Transverse colon (tissue), 4 donors: ENCODE data around the gene MTA2. TPM values are rescaled to one million over a fixed set of nuclear protein-coding genes. Genes with fewer than 3 reads are reported as not detected.
"Not testable (repeated sequence)": the region's sequence is repeated elsewhere in the genome, so short reads cannot be mapped to it uniquely, and the experiment has no call there.

Experiments used
- DNase-seq: peaks from one replicate; pipeline ENCODE4 v3.0.0-alpha.2; 2019
- H3K27ac ChIP-seq, 4 donors: fragments of 200-600 bp; sonication (generic); 2 replicates each; pipeline ENCODE4 v1.5.1; 2016 to 2018; ENCODE audit warnings: inconsistent platforms in 4 of 4
- H3K27me3 ChIP-seq: fragments of 200-600 bp; sonication (generic); 2 replicates; pipeline ENCODE4 v1.5.1; 2017; ENCODE audit warnings: inconsistent platforms
- H3K36me3 ChIP-seq, 4 donors: fragments of 200-600 bp; sonication (generic); 2 replicates each; pipeline ENCODE4 v1.5.1; 2017 to 2019; ENCODE audit warnings: inconsistent platforms in 4 of 4
- H3K4me1 ChIP-seq, 4 donors: fragments of 200-600 bp; sonication (generic); 2 replicates each; pipeline ENCODE4 v1.5.1; 2017 to 2020; ENCODE audit warnings: inconsistent platforms in 4 of 4
- H3K4me3 ChIP-seq, 4 donors: fragments of 200-600 bp; sonication (generic); 1 replicate in 1 of 4; 2 replicates in 3 of 4; pipeline versions ENCODE4 v1.5.1 to v1.6.1; 2017 to 2019; ENCODE audit warnings: inconsistent platforms in 4 of 4
- H3K9me3 ChIP-seq, 2 donors: fragments of 200-600 bp; sonication (generic); 2 replicates each; pipeline ENCODE4 v1.5.1; 2017 to 2019; ENCODE audit warnings: inconsistent platforms in 2 of 2
- EP300 ChIP-seq: sonication (generic); formaldehyde crosslinking; IDR thresholded peaks from one replicate; pipeline ENCODE4 v1.6.1; 2017; ENCODE audit warnings: antibody characterized with exemption, low read depth
- POLR2A ChIP-seq: fragments of 450-650 bp; IDR thresholded peaks from one replicate; pipeline ENCODE4 v1.6.1; 2016; ENCODE audit warnings: antibody characterized with exemption, mild to moderate bottlenecking, moderate library complexity
- POLR2AphosphoS5 ChIP-seq, 3 donors: sonication (generic); formaldehyde crosslinking; IDR thresholded peaks; one replicate each; pipeline ENCODE4 v1.6.1; 2016; ENCODE audit warnings: antibody characterized with exemption in 3 of 3
- WGBS, 2 donors: methylation state at CpG; one replicate each; pipeline ENCODE4 v1.1.5; 2018; ENCODE audit warnings: low coverage in 1 of 2; 5-methylcytosine and 5-hydroxymethylcytosine counted together
- in situ Hi-C, 4 donors: fragments of 200-750 bp; cut with MboI; loops; one replicate each; pipeline versions ENCODE4 v1.15.0 to v1.15.1; 2017; ENCODE audit warnings: low sequenced_read_pairs in 3 of 4, low pct_ligation_motif_present in 1 of 4, low pct_unique_long_range_greater_than_20kb in 1 of 4
- intact Hi-C: fragments of 100-400 bp; cut with DNase I; formaldehyde crosslinking; loops from one replicate; pipeline ENCODE4 v1.15.1; 2023; ENCODE audit warnings: low total_unique reads
- total RNA-seq, 4 donors: library from RNA; depleted of rRNA; stranded (reverse); fragments of >200 nt; gene quantifications; one replicate each; pipeline ENCODE4 v1.1.0, GENCODE V29; 2016
- TF ChIP-seq, protein P1 (sequence below), 5 experiments: fragments of 200-600 bp in 3 of 5; fragments of 450-650 bp in 2 of 5; sonication (generic) in 3 of 5; IDR thresholded peaks; 1 replicate in 2 of 5; 2 replicates in 3 of 5; pipeline ENCODE4 v1.5.1; 2016 to 2017; ENCODE audit warnings: antibody characterized with exemption in 5 of 5, inconsistent platforms in 3 of 5, mild to moderate bottlenecking in 2 of 5, moderate library complexity in 1 of 5

Gene MTA2
- total RNA-seq, 4 donors from 2014 or later: 42.0 to 80.1 (median 62.1) TPM

DNA sequence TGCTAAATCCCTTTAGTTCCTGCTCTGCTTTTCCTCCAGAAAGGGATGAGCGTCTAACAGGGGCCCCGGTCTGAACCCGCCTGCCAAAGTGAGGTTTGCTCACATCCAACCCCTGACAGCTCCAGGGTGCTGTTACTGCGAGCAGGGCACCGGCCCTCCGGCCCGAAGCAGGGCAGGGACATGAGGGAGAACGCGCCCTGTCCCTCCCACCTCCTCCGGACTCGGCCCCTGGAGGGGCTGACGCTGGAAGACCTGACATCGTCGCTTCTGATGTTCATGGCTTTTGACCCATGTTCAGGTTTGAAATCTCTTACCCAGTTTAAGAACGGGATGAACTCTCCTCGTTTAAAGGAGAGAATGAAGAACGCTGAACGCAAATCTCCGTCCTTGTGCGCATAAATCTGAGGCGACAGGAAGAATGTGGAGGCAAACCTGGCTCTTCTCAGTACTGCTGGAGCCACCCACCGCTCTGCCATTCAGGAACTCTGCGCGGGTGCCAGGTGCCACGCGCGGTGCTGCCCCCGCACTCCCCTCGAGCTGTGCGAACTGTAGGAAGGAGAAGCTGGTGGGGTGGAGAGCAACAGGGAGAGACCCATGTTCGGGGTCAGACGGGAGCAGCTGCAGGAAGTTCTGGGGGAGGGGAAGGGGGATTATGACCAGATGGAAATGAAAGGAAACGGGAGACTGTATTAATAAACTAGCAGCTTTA lies 27.1 kb downstream of the MTA2 start:
- Histone ChIP-seq H3K4me1 (peaks cover 14 to 51% (median 41%) of the 10 kb centered on the region in 4 donors), H3K9me3 (no peaks in the 10 kb centered on the region), H3K27ac (peak overlapping the region; percentile 88 to 96 (median 94)), H3K4me3 (peak overlapping the region; percentile 52 to 99 (median 58)), H3K27me3 (no peaks in the 10 kb centered on the region), H3K36me3 (peaks cover 0 to 28% (median 9%) of the 10 kb centered on the region in 4 donors)
- WGBS, 2 donors: 0 to 1% methylated on average over 3 to 33 of the region's 33 CpGs
- TF ChIP-seq EP300 (no peak), POLR2A (peak; percentile 40)
- peak; percentile 41 for DNase-seq
- intact Hi-C loops: no loop called here
- in situ Hi-C loops: loop anchor here in 1 of 4 donors (25.0 kb wide), 1 partner anchor 288 kb away; no protein-coding TSS in a partner anchor

GRCh38 chr11:62573592-62574362 lies 27.9 kb downstream of the MTA2 start, which contains the start of gene EEF1G:
EEF1G (minus strand) TSS chr11:62573891; CDS start chr11:62573842, 49 bp downstream.
- peak within 1 kb of the TSS; percentile 88 to 96 (median 94) for H3K27ac ChIP-seq
- TF ChIP-seq, protein P1, sequence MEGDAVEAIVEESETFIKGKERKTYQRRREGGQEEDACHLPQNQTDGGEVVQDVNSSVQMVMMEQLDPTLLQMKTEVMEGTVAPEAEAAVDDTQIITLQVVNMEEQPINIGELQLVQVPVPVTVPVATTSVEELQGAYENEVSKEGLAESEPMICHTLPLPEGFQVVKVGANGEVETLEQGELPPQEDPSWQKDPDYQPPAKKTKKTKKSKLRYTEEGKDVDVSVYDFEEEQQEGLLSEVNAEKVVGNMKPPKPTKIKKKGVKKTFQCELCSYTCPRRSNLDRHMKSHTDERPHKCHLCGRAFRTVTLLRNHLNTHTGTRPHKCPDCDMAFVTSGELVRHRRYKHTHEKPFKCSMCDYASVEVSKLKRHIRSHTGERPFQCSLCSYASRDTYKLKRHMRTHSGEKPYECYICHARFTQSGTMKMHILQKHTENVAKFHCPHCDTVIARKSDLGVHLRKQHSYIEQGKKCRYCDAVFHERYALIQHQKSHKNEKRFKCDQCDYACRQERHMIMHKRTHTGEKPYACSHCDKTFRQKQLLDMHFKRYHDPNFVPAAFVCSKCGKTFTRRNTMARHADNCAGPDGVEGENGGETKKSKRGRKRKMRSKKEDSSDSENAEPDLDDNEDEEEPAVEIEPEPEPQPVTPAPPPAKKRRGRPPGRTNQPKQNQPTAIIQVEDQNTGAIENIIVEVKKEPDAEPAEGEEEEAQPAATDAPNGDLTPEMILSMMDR (IDR thresholded peaks at IDR 0.05): no peak
- TF ChIP-seq POLR2A (peak; percentile 86), POLR2AphosphoS5 (IDR thresholded peaks at IDR 0.05) (peak; percentile 91 to 95 (median 92))
- intact Hi-C loops: no loop called here

DNA sequence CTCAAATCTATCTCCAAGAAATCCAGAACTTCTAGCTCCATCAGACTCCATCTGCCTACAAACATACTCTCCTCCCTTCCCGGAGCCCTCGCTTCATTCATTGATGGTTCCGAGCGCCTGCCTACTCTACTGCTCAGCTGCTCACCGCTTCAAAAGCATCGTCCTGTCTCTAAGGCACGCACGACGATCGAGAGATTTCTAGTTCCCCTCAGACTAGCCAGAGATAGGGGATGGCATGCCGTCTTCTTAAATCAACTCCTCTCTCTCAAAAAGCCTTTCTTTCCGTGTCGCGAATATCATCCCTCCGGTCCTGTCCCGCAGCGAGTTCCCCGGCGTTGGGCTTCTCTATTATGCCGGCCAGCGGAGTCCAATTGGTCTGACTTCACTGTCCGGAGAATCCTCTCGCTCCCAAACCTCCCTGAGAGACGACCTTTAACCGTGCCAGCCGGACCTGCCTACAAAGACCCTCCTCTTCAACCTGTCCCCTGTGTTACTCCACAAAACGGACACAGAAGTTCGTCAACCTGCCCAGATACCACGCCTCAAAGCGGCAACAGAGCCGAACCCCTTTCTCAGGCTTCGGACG lies 28.6 kb downstream of the MTA2 start:
- Histone ChIP-seq H3K36me3 (peaks cover 0 to 29% (median 13%) of the 10 kb centered on the region in 4 donors), H3K27me3 (no peaks in the 10 kb centered on the region), H3K4me1 (peaks cover 14 to 51% (median 41%) of the 10 kb centered on the region in 4 donors), H3K27ac (peak overlapping the region; percentile 81 to 94 (median 87)), H3K4me3 (peak overlapping the region; percentile 36 to 99 (median 54)), H3K9me3 (no peaks in the 10 kb centered on the region)
- 0 to 1% methylated on average over 14 to 33 of the region's 33 CpGs for WGBS, 2 donors
- intact Hi-C loops: no loop called here
- in situ Hi-C loops: no loop called here
- no peak for DNase-seq
- TF ChIP-seq POLR2A: no peak
- TF ChIP-seq, protein P1 (IDR thresholded peaks at IDR 0.05): no peak
- no peak for TF ChIP-seq EP300
- no peak for TF ChIP-seq POLR2AphosphoS5 (IDR thresholded peaks at IDR 0.05)

More at GRCh38 chr11:62573592-62574362, 27.9 kb downstream of the MTA2 start, which contains the start of gene EEF1G:
- Histone ChIP-seq H3K36me3 (peaks cover 0 to 31% (median 11%) of the 10 kb centered on the region in 4 donors), H3K27me3 (no peaks in the 10 kb centered on the region), H3K4me3 (peak within 1 kb of the TSS; percentile 52 to 99 (median 58)), H3K4me1 (peaks cover 14 to 51% (median 41%) of the 10 kb centered on the region in 4 donors), H3K9me3 (no peaks in the 10 kb centered on the region)
- in situ Hi-C loops: no loop called here
- peak; percentile 99 for DNase-seq
- 1 to 7% methylated on average over 3 to 46 of the region's 46 CpGs for WGBS, 2 donors

DNA sequence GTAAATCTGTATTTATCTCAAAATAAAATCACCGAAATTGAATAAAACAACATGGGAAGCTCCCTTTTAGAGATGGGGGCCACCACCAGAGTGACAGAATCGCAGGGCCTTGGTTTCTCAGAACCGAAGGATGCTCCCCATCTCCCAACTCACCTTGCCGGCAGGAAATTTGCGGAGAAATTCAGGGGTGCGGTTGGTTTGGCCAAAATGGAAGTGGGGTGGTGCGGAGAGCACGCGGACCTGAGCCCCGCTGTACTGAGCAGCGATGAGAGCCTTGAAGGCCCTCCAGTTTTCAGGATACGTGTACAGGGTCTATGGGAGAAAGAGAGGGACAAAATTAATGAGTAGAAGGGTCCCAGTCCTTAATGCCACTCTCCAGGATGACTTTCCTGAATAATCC lies 29.2 kb downstream of the MTA2 start:
- 53 to 62% methylated on average over 2 to 12 of the region's 12 CpGs for WGBS, 2 donors
- Histone ChIP-seq H3K4me3 (peak overlapping the region; percentile 36 to 99 (median 54)), H3K27me3 (no peaks in the 10 kb centered on the region), H3K36me3 (peaks cover 0 to 30% (median 15%) of the 10 kb centered on the region in 4 donors), H3K9me3 (no peaks in the 10 kb centered on the region), H3K27ac (peak overlapping the region; percentile 81 to 94 (median 87)), H3K4me1 (peaks cover 14 to 51% (median 41%) of the 10 kb centered on the region in 4 donors)
- no peak for DNase-seq
- TF ChIP-seq EP300 (no peak), POLR2A (no peak), POLR2AphosphoS5 (IDR thresholded peaks at IDR 0.05) (no peak)
- TF ChIP-seq, protein P1 (IDR thresholded peaks at IDR 0.05): no peak
- intact Hi-C loops (no loop called here), in situ Hi-C loops (no loop called here)

DNA sequence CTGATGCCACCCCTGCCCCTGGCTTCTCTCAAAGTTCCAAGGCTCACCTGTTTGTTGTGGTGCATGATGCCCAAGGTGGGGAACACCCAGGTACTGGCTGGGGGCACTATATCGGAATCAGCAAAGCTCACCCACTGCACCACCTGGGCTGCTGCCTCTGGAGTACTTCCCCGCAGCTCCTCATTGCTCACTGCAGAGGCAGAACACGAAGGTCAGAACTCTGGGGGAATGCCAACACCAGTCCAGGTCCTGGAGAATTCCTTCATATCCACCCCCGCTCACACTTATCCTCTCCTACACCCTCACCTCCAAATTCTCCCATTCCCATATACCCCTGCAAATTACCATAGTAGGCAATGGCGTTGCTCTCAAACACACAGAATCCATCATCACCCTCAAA lies 30.2 kb downstream of the MTA2 start:
- H3K36me3 ChIP-seq: peaks cover 0 to 40% (median 20%) of the 10 kb centered on the region in 4 donors
- H3K9me3 ChIP-seq, DNase-seq, H3K4me3 ChIP-seq, in situ Hi-C loops, intact Hi-C loops, H3K27me3 ChIP-seq: not testable (repeated sequence)
- peaks cover 14 to 43% (median 34%) of the 10 kb centered on the region in 4 donors for H3K4me1 ChIP-seq
- WGBS, 2 donors: 87 to 100% methylated on average over 1 to 5 of the region's 5 CpGs
- peak overlapping the region in 1 of 4 donors; percentile 87 for H3K27ac ChIP-seq

DNA sequence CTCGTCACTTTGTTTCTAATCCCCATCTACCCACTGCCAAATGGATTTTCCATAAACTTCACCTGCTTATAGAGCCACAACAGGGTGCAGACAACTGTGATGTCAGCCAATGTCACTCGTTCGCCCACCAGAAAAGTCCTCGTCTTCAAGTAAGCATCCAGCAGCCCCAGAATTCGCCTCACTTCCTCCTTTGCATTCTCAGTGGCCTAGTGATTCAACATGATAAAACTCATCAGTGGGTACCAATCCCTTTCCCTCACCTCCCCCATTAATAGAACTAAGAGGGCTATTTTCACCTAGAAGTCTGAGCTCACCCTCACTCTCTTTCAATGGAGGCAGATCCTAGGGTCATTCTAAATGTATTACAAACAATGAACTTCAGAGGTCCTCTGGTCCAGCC lies 30.8 kb downstream of the MTA2 start:
- H3K4me3 ChIP-seq, in situ Hi-C loops, intact Hi-C loops, H3K9me3 ChIP-seq, H3K27ac ChIP-seq, H3K27me3 ChIP-seq, DNase-seq: not testable (repeated sequence)
- peaks cover 14 to 38% (median 28%) of the 10 kb centered on the region in 4 donors for H3K4me1 ChIP-seq
- H3K36me3 ChIP-seq: peaks cover 0 to 45% (median 22%) of the 10 kb centered on the region in 4 donors
- 84 to 88% methylated on average over 4 to 5 of the region's 5 CpGs for WGBS, 2 donors
